Esophagus squamous epithelium (tissue), 5 donors: ENCODE measurements around the gene C16orf78. TPM values are rescaled to one million over a fixed set of nuclear protein-coding genes. Genes with fewer than 3 reads are reported as not detected.

Source experiments
- DNase-seq: peaks from one replicate; lab custom pipeline; 2025; lab: John Stamatoyannopoulos, UW
- H3K27ac ChIP-seq, 4 donors: fragments of 200-600 bp; sonication (generic); one replicate each; pipeline ENCODE4 v1.5.1; 2016 to 2019; ENCODE audit warnings: mild to moderate bottlenecking in 1 of 4
- H3K27me3 ChIP-seq, 4 donors: fragments of 200-600 bp; sonication (generic); 1 replicate in 3 of 4; 2 replicates in 1 of 4; pipeline versions ENCODE4 v1.5.1 to v1.6.0; 2017 to 2021; ENCODE audit warnings: antibody characterized with exemption in 1 of 4
- H3K36me3 ChIP-seq, 3 donors: fragments of 200-600 bp; sonication (generic); one replicate each; pipeline ENCODE4 v1.5.1; 2016 to 2019
- H3K4me1 ChIP-seq, 3 donors: fragments of 200-600 bp; sonication (generic); one replicate each; pipeline ENCODE4 v1.5.1; 2017 to 2019
- H3K4me3 ChIP-seq, 4 donors: fragments of 200-600 bp; sonication (generic); 1 replicate in 3 of 4; 2 replicates in 1 of 4; pipeline ENCODE4 v1.5.1; 2016 to 2019; ENCODE audit warnings: mild to moderate bottlenecking in 2 of 4, moderate library complexity in 1 of 4
- H3K9me3 ChIP-seq, 3 donors: fragments of 200-600 bp; sonication (generic); one replicate each; pipeline ENCODE4 v1.5.1; 2016 to 2019
- CTCF ChIP-seq, 6 experiments: fragments of 450-650 bp in 4 of 6; fragments of 200-600 bp in 2 of 6; sonication (generic) in 2 of 6; IDR thresholded peaks; one replicate each; pipeline ENCODE4 v1.5.1; 2016 to 2019; ENCODE audit warnings: antibody characterized with exemption in 6 of 6, mild to moderate bottlenecking in 4 of 6, moderate library complexity in 4 of 6
- POLR2A ChIP-seq, 4 donors: fragments of 450-650 bp; IDR thresholded peaks; one replicate each; pipeline ENCODE4 v1.6.1; 2017; ENCODE audit warnings: antibody characterized with exemption in 4 of 4, mild to moderate bottlenecking in 4 of 4, moderate library complexity in 3 of 4
- WGBS, 2 donors: methylation state at CpG; one replicate each; pipeline ENCODE4 v1.1.5; 2018; 5-methylcytosine and 5-hydroxymethylcytosine counted together
- intact Hi-C: fragments of 100-400 bp; cut with DNase I; formaldehyde crosslinking; loops from one replicate; pipeline ENCODE4 v1.15.0; 2022
- total RNA-seq, 4 donors: library from RNA; depleted of rRNA; stranded (reverse); fragments of >200 nt; gene quantifications; one replicate each; pipeline ENCODE4 v1.1.0, GENCODE V29; 2016
- donor health status: DM: yes; HTN: yes; CAD: no.

Gene C16orf78
- total RNA-seq = not detected

- WGBS, 2 donors = 70 to 86% methylated on average over 3 to 4 of the region's 4 CpGs
- no peak for DNase-seq
- Histone ChIP-seq H3K4me3 (no peak within 1 kb of the TSS), H3K27me3 (peaks cover 0 to 14% (median 0%) of the 10 kb centered on the region in 4 donors), H3K9me3 (no peaks in the 10 kb centered on the region), H3K27ac (no peak within 1 kb of the TSS), H3K36me3 (no peaks in the 10 kb centered on the region), H3K4me1 (no peaks in the 10 kb centered on the region)
- intact Hi-C loops = no loop called here
- TF ChIP-seq POLR2A (IDR thresholded peaks at IDR 0.05) (no peak), CTCF (IDR thresholded peaks at IDR 0.05) (no peak)
Observed at GRCh38 chr16:49373504-49373903, at the start of gene C16orf78. Gene C16orf78 (plus strand): TSS chr16:49373804. CDS start chr16:49373940, 136 bp downstream.

GRCh38 chr16:49324703-49325102 lies 48.9 kb upstream of the C16orf78 start:
- no peak for DNase-seq
- Histone ChIP-seq H3K9me3 (peaks cover 0 to 8% (median 0%) of the 10 kb centered on the region in 3 donors), H3K4me1 (no peaks in the 10 kb centered on the region), H3K27ac (no peak overlapping the region), H3K4me3 (no peak overlapping the region), H3K27me3 (peaks cover 0 to 7% (median 0%) of the 10 kb centered on the region in 4 donors), H3K36me3 (no peaks in the 10 kb centered on the region)
- intact Hi-C loops = no loop called here
- 85 to 90% methylated on average over 9 of the region's 9 CpGs for WGBS, 2 donors
- TF ChIP-seq POLR2A (IDR thresholded peaks at IDR 0.05) = no peak
- no peak for TF ChIP-seq CTCF (IDR thresholded peaks at IDR 0.05)

GRCh38 chr16:49327466-49327865 lies 46.1 kb upstream of the C16orf78 start:
- Histone ChIP-seq H3K4me1 (no peaks in the 10 kb centered on the region), H3K9me3 (no peaks in the 10 kb centered on the region), H3K27me3 (peaks cover 0 to 7% (median 0%) of the 10 kb centered on the region in 4 donors), H3K27ac (no peak overlapping the region), H3K4me3 (no peak overlapping the region), H3K36me3 (no peaks in the 10 kb centered on the region)
- intact Hi-C loops = no loop called here
- WGBS, 2 donors = 67 to 81% methylated on average over 2 to 4 of the region's 4 CpGs
- no peak for DNase-seq
- TF ChIP-seq POLR2A (IDR thresholded peaks at IDR 0.05) (no peak), CTCF (IDR thresholded peaks at IDR 0.05) (no peak)

- WGBS, 2 donors = 72 to 83% methylated on average over 4 of the region's 4 CpGs
- TF ChIP-seq POLR2A (IDR thresholded peaks at IDR 0.05) (no peak), CTCF (IDR thresholded peaks at IDR 0.05) (no peak)
- Histone ChIP-seq H3K27me3 (peaks cover 0 to 7% (median 0%) of the 10 kb centered on the region in 4 donors), H3K36me3 (no peaks in the 10 kb centered on the region), H3K27ac (no peak overlapping the region), H3K9me3 (no peaks in the 10 kb centered on the region), H3K4me3 (no peak overlapping the region), H3K4me1 (no peaks in the 10 kb centered on the region)
- DNase-seq = no peak
- intact Hi-C loops = no loop called here
Observed at GRCh38 chr16:49328325-49328724, 45.3 kb upstream of the C16orf78 start.

- no peak for TF ChIP-seq POLR2A (IDR thresholded peaks at IDR 0.05)
- no peak for TF ChIP-seq CTCF (IDR thresholded peaks at IDR 0.05)
- no peaks in the 10 kb centered on the region for H3K9me3 ChIP-seq
- no peak overlapping the region for H3K27ac ChIP-seq
- H3K36me3 ChIP-seq = no peaks in the 10 kb centered on the region
- no peak overlapping the region for H3K4me3 ChIP-seq
- intact Hi-C loops = no loop called here
- DNase-seq = no peak
- no peaks in the 10 kb centered on the region for H3K4me1 ChIP-seq
- WGBS, 2 donors = 67 to 75% methylated on average over 7 of the region's 9 CpGs
- no peaks in the 10 kb centered on the region for H3K27me3 ChIP-seq
Observed at GRCh38 chr16:49330562-49331201, 42.9 kb upstream of the C16orf78 start.
